NCI-H1105 treated with DMSO at 0.1 percent for 48 hours (cell line): ENCODE measurements around the gene TAS1R3.

Experiments
- DNase-seq: peaks from one replicate; lab custom pipeline; 2025; lab: John Stamatoyannopoulos, UW

TAS1R3 gene

GRCh38 chr1:1371746-1372711 is 40.9 kb downstream of the TAS1R3 start:
- peak; percentile 34 for DNase-seq

GRCh38 chr1:1373051-1373814 is 42.2 kb downstream of the TAS1R3 start:
- DNase-seq: no peak

GRCh38 chr1:1373815-1374588 is 42.9 kb downstream of the TAS1R3 start:
- no peak for DNase-seq

- no peak for DNase-seq
Measured at GRCh38 chr1:1374589-1374928, 43.5 kb downstream of the TAS1R3 start.

- DNase-seq: peak; percentile 99
Measured at GRCh38 chr1:1374929-1375662, 44.0 kb downstream of the TAS1R3 start, which contains the start of gene AURKAIP1. Gene AURKAIP1, minus strand, starts transcription at chr1:1375207. Its CDS starts 451 bp downstream, at chr1:1374756.

GRCh38 chr1:1376551-1377226 is 45.6 kb downstream of the TAS1R3 start:
- DNase-seq: no peak

- DNase-seq: no peak
Measured at GRCh38 chr1:1377540-1378205, 46.6 kb downstream of the TAS1R3 start.

GRCh38 chr1:1380860-1381259 is 49.8 kb downstream of the TAS1R3 start:
- DNase-seq: no peak

GRCh38 chr1:1381294-1381693 is 50.2 kb downstream of the TAS1R3 start:
- DNase-seq: no peak
